IPS-18a (cell line): ENCODE measurements around the gene ABLIM2.
"Not testable (repeated sequence)": the region's sequence is repeated elsewhere in the genome, so short reads cannot be mapped to it uniquely, and the experiment has no call there.

Source experiments
- H3K27ac ChIP-seq: one replicate; pipeline ENCODE4 v1.5.1; 2013; ENCODE audit warnings: low read length
- H3K27me3 ChIP-seq: one replicate; pipeline ENCODE4 v1.6.1; 2013; ENCODE audit warnings: mild to moderate bottlenecking, low read length; ENCODE audit not compliant: control insufficient read depth, insufficient read depth
- H3K36me3 ChIP-seq: one replicate; pipeline ENCODE4 v1.6.1; 2013; ENCODE audit warnings: low read depth, low read length; ENCODE audit not compliant: control insufficient read depth
- H3K4me1 ChIP-seq: one replicate; pipeline ENCODE4 v1.6.1; 2013; ENCODE audit warnings: low read depth, low read length; ENCODE audit not compliant: control insufficient read depth
- H3K4me3 ChIP-seq: one replicate; pipeline ENCODE4 v1.5.1; 2013; ENCODE audit warnings: low read length
- H3K9ac ChIP-seq: one replicate; pipeline ENCODE4 v1.6.1; 2013; ENCODE audit warnings: mild to moderate bottlenecking, low read length, moderate library complexity
- H3K9me3 ChIP-seq: one replicate; pipeline ENCODE4 v1.6.1; 2013; ENCODE audit warnings: low read depth, low read length; ENCODE audit not compliant: control insufficient read depth

ABLIM2 gene

DNA sequence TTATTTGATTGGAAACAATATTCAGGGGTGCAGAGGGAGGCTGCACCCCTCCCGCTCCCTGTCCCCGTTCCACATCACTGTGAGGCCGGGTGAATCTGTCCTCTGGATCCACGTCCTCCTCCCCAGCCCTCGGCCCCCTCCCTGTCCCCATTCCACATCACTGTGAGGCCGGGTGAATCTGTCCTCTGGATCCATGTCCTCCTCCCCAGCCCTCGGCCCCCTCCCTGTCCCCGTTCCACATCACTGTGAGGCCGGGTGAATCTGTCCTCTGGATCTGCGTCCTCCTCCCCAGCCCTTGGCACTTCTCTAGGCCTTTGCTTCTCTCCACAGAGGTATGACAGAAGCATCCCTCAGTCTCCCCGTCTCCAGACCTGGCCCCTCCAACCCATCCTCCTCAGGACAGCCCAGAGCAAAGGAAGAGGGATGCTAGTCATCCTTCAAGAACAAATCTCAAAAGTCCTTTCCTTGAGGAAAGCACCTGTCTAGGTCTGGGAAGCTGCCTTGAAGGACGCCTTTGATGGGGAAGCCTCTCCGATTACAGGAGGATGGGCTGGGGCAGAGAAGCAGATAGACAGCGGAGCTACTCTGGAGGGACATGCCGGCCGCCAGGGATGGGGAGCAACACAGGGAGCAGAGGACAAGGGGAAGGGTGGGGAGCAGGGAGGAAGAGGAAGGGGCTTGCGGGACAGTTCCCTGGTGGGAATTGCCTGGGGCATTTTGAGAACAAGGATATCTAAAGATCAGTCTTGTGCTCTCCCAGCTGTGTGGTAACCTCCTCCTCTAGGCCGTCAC, 208.1 kb downstream of the ABLIM2 start:
- Histone ChIP-seq H3K4me1 (no peaks in the 10 kb centered on the region), H3K27me3 (no peaks in the 10 kb centered on the region), H3K4me3 (no peak overlapping the region), H3K9me3 (no peaks in the 10 kb centered on the region), H3K9ac (no peak overlapping the region), H3K27ac (no peak overlapping the region), H3K36me3 (no peaks in the 10 kb centered on the region)

DNA sequence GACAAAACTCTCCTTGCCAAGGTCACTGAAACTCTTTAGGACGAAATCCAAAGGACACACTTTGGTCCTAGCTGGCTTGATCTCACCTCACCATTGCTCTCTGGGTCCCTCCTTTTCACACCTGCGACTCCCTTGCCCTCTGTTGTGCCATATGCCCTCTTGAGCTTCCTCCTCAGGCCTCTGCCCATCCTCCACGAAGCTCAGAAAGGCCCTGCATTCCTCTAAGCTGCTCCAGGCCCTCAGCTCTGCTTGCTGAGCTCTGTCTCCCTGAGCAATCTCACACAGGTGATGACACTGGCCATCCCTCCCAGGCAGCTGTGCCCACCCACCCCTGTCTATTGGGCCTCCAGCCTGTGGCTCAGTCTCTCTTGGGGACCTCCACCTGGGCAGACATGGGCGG, 208.9 kb downstream of the ABLIM2 start:
- Histone ChIP-seq H3K27me3 (no peaks in the 10 kb centered on the region), H3K36me3 (no peaks in the 10 kb centered on the region), H3K4me1 (no peaks in the 10 kb centered on the region), H3K9me3 (no peaks in the 10 kb centered on the region), H3K9ac (no peak overlapping the region), H3K4me3 (no peak overlapping the region), H3K27ac (no peak overlapping the region)

DNA sequence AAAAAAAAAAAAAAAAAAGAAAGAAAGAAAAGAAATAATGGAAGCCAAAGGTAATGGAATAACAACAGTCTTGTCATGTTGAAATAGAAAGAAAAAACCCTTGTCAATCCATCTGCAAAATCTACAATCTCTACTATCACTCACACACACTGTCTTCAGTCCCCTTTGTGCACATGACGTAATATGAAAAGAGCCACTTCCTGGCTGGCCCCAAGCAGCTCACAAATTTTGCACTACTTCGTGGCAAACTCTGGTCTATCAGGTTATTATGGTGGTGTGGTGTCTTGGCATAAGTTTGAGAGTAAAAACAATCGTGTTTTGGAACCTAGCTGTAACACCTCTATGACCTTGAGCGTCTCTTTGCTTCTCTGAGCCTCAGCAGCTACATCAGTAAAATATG, 210.7 kb downstream of the ABLIM2 start:
- H3K27ac ChIP-seq = no peak overlapping the region
- no peak overlapping the region for H3K4me3 ChIP-seq
- H3K9ac ChIP-seq = no peak overlapping the region
- no peaks in the 10 kb centered on the region for H3K36me3 ChIP-seq
- no peaks in the 10 kb centered on the region for H3K4me1 ChIP-seq
- H3K27me3 ChIP-seq = no peaks in the 10 kb centered on the region
- H3K9me3 ChIP-seq = no peaks in the 10 kb centered on the region

DNA sequence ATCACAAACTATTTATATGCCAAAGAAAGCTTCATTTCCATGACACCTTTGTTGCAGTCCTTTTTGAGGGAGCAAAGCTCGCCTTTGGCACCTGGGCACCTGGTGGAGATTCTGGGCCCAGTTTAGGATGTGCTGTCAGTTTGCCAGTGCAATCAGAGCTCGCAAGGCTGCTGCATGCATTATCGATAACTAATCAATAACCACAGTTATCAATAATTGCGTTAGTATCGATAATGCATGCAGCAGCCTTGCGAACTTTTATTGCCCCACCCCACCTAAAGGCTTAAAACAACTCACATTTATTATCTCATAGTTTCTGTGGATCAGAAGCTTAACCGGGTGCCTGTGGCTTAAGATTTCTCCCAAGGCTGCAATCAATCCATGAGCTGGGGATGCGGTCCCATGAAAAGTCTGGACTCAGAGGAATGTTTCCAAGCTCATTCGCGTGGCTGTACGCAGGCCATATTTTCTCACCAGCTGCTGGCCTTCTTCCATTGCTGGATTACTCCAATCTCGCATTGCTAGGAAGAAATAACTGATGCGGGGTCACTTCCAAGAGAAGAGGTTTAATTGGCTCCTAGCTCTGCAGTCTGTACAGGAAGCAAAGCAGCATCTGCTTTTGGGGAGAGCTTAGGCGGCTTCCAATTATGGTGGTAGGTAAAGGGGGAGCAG, 212.8 kb downstream of the ABLIM2 start:
- Histone ChIP-seq H3K9ac (no peak overlapping the region), H3K4me1 (peaks cover 10% of the 10 kb centered on the region), H3K27ac (no peak overlapping the region), H3K9me3 (no peaks in the 10 kb centered on the region), H3K4me3 (no peak overlapping the region), H3K27me3 (no peaks in the 10 kb centered on the region), H3K36me3 (no peaks in the 10 kb centered on the region)

DNA sequence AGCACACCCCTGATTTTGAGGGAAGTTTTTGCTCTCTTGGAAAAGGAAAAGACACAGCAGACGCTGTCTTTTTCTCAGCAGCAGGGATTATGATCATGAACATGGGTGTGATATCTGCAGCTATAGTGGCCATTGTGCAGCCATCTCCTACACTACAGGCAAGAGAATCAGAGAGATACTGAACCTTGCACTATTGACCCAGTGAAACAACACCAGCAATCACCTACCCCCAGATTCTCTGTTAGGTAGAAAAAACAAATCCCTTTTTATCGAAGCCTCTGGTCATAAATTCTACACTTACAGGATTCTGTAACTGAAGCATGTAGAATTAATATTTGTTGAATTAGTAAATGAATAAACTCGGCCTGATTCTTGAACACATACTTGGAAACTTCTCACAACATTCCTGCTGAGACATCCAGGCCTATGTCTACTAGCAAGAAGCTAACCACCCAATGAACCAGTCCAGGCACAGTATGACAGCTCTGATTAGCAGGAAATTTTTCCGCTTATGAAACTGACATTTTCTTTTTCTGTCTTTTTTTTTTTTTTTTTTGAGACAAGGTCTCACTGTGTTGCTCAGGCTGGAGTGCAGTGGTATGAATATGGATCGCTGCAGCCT, 213.9 kb downstream of the ABLIM2 start:
- H3K9ac ChIP-seq = no peak overlapping the region
- no peak overlapping the region for H3K27ac ChIP-seq
- no peaks in the 10 kb centered on the region for H3K27me3 ChIP-seq
- H3K4me1 ChIP-seq = peaks cover 10% of the 10 kb centered on the region
- no peaks in the 10 kb centered on the region for H3K36me3 ChIP-seq
- H3K4me3 ChIP-seq = no peak overlapping the region
- no peaks in the 10 kb centered on the region for H3K9me3 ChIP-seq

DNA sequence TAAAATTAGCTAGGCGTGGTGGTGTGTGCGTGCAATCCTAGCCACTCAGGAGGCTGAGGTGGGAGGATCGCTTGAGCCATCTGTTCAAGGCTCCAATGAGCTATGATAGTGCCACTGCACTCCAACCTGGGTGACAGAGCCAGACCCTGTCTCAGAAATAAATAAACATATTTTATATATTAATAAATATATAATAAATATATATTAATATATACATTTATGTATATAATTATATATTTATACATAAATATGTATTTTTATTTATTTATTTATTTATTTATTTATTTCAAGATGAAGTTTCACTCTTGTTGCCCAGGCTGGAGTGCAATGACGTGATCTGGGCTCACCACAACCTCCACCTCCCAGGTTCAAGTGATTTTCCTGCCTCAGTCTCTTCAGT, 214.9 kb downstream of the ABLIM2 start:
- H3K27me3 ChIP-seq, H3K4me3 ChIP-seq, H3K9me3 ChIP-seq, H3K27ac ChIP-seq, H3K36me3 ChIP-seq, H3K9ac ChIP-seq: not testable (repeated sequence)
- peaks cover 10% of the 10 kb centered on the region for H3K4me1 ChIP-seq

DNA sequence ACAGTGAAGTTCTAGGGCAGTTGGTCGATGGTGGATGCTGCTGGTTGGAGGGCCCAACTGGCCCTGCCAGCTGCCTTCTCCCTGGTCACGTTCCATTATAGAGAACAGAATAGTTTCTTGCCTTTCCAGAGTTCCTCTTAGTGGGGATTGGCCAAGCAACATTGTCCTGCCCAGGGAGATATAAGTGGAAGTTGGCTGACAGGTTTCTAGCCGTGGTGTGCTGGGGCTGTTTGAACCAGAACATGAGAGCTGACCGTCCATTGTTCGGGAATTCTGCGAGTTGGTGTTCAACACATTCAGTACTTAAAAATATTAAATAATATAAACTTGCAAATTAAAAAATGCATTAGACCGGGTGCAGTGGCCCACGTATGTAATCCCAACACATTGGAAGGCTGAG, 215.4 kb downstream of the ABLIM2 start:
- Histone ChIP-seq H3K36me3 (no peaks in the 10 kb centered on the region), H3K4me3 (no peak overlapping the region), H3K9ac (no peak overlapping the region), H3K9me3 (no peaks in the 10 kb centered on the region), H3K27ac (no peak overlapping the region), H3K27me3 (peaks cover 4% of the 10 kb centered on the region), H3K4me1 (peaks cover 10% of the 10 kb centered on the region)

DNA sequence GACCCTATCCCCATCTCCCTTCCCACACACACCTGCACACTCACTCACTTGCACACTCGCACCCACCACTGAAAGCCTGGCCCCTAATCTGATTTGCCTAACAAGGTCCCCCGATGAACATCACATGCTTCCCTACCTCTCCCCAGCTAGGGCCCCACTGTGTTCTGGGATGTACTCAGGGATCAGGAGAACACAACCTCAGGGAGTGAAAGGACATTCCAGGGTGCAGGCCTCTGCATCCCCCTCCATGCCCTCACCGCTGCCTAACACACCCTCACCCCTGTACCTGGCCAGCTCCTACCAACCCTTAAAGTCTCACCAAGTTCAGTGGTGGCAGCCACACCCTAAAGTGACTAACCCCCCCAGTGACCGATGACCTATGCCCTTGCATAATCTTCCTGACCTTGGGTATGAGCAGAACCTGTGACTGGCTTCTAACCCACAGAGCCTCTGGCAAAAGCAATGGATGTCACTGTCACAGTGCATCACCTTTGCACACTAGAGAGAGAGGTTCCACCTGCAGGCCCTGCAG, 216.6 kb downstream of the ABLIM2 start:
- no peaks in the 10 kb centered on the region for H3K9me3 ChIP-seq
- H3K36me3 ChIP-seq = no peaks in the 10 kb centered on the region
- peaks cover 10% of the 10 kb centered on the region for H3K4me1 ChIP-seq
- H3K27ac ChIP-seq = no peak overlapping the region
- no peak overlapping the region for H3K9ac ChIP-seq
- H3K27me3 ChIP-seq = peaks cover 9% of the 10 kb centered on the region
- no peak overlapping the region for H3K4me3 ChIP-seq

DNA sequence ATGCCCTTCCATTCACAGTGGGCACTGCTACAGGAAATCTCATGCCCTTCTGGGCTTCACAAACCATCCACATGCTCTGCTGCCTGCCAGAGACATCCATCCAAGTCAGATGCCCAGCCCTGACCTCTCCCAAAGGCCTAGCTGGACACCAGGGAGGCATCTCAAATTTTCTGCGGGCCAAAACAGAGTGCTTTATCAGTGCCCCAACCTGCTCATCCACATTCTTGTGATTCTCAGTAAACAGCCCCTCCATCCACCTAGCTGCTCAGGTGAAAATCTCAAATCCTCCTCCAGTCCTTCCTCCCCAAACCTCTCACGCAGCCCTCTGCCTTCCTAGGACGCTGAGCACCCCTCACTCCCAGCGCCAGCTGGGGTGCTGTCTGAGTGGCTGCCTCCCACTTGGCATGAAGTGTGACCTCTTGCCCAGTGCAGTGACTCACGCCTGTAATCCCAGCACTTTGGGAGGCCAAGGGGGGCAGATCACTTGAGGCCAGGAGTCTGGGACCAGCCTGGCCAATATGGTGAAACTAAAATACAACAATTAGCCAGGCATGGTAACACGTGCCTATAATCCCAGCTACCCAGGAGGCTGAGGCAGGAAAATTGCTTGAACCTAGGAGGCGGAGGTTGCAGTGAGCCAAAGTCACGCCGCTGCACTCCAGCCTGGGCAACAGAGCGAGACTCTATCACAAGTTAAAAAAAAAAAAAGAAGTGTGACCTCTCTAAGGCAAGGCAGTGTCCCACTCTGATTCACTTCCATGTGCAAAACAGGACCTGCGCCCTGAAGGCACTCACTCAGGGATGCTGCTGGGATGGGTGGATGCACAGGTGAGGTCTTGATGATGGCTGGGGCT, 217.3 kb downstream of the ABLIM2 start:
- Histone ChIP-seq H3K4me3 (no peak overlapping the region), H3K36me3 (no peaks in the 10 kb centered on the region), H3K27me3 (peaks cover 9% of the 10 kb centered on the region), H3K9me3 (no peaks in the 10 kb centered on the region), H3K4me1 (peaks cover 10% of the 10 kb centered on the region), H3K27ac (no peak overlapping the region), H3K9ac (no peak overlapping the region)

DNA sequence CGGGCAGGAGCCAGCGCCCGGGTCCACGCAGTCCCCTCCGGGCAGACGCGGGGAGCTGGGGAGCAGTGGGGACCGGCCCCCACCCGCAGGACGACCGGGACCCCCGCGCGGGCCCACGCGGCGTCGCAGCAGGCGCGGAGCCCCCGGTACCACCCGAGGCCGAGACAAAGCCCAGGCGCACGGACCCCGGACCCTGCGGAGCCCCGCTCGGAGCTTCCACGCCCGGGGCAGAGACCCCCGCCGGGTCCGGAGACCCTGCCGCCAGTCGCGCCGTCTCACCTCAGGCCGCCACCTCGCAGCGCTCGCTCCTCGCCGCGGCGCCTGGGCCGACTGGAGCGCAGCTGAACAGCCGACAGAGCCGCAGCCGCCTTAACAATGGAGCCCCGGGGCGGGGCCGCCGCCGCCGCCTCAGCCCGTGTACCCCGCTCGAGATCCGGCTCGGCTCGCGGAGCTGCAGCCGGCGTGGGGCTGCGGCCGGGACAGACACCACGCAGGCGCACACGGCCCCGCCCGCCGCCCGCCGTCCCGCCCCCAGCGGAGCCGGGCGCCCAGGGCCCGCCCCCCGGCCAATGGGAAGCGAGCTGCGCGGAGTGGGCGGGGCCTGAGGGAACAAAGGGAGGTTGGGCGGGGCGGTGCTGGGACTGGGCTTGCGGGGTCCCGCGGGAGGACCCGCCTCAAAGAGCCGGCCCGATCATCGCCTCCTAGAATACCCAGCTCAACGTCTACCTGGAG, 219.1 kb downstream of the ABLIM2 start, which contains the start of gene AFAP1:
Gene AFAP1 (minus strand): TSS at position 485 of the 732 bp plus-strand sequence. CDS start 67,783 bp downstream, outside the sequence.
- H3K36me3 ChIP-seq = no peaks in the 10 kb centered on the region
- peak within 1 kb of the TSS; percentile 39 for H3K9ac ChIP-seq
- peak within 1 kb of the TSS; percentile 71 for H3K4me3 ChIP-seq
- no peaks in the 10 kb centered on the region for H3K9me3 ChIP-seq
- H3K27ac ChIP-seq = no peak within 1 kb of the TSS
- peaks cover 10% of the 10 kb centered on the region for H3K4me1 ChIP-seq
- peaks cover 9% of the 10 kb centered on the region for H3K27me3 ChIP-seq
